Liver (tissue), 9 donors: ENCODE data around the gene MARK1. TPM values are rescaled to one million over a fixed set of nuclear protein-coding genes. Genes with fewer than 3 reads are reported as not detected.

Experiments used
- DNase-seq: peaks from one replicate; pipeline ENCODE4 v3.0.0-alpha.2; 2017; ENCODE audit warnings: low spot score
- H3K27ac ChIP-seq, 2 donors: one replicate each; pipeline ENCODE4 v1.7.0; 2013; ENCODE audit warnings: inconsistent platforms in 2 of 2, low read length in 2 of 2, control low read depth in 1 of 2, low read depth in 1 of 2, mild to moderate bottlenecking in 1 of 2
- H3K27me3 ChIP-seq, 4 donors: one replicate each; pipeline versions ENCODE4 v1.6.1 to v1.7.0; 2013; ENCODE audit warnings: low read length in 3 of 4, inconsistent platforms in 1 of 4, mild to moderate bottlenecking in 1 of 4, moderate library complexity in 1 of 4; ENCODE audit not compliant: control insufficient read depth in 4 of 4, insufficient read depth in 4 of 4
- H3K36me3 ChIP-seq, 4 donors: one replicate each; pipeline versions ENCODE4 v1.6.1 to v1.7.0; 2013; ENCODE audit warnings: low read length in 3 of 4, mild to moderate bottlenecking in 3 of 4, low read depth in 1 of 4, moderate library complexity in 1 of 4; ENCODE audit not compliant: control insufficient read depth in 4 of 4, insufficient read depth in 3 of 4
- H3K4me1 ChIP-seq, 4 donors: one replicate each; pipeline versions ENCODE4 v1.6.1 to v1.7.0; 2013; ENCODE audit warnings: low read length in 3 of 4, mild to moderate bottlenecking in 3 of 4, moderate library complexity in 1 of 4; ENCODE audit not compliant: control insufficient read depth in 4 of 4, insufficient read depth in 4 of 4
- H3K4me3 ChIP-seq, 3 donors: one replicate each; pipeline versions ENCODE4 v1.6.1 to v1.7.0; 2013; ENCODE audit warnings: low read length in 3 of 3, control low read depth in 1 of 3, low read depth in 1 of 3, mild to moderate bottlenecking in 1 of 3
- H3K9ac ChIP-seq, 2 donors: one replicate each; pipeline ENCODE4 v1.7.0; 2013; ENCODE audit warnings: low read length in 2 of 2, mild to moderate bottlenecking in 2 of 2, moderate library complexity in 2 of 2, control low read depth in 1 of 2, low read depth in 1 of 2
- H3K9me3 ChIP-seq, 4 donors: one replicate each; pipeline versions ENCODE4 v1.6.1 to v1.7.0; 2013; ENCODE audit warnings: low read length in 3 of 4; ENCODE audit not compliant: control insufficient read depth in 4 of 4
- EGR1 ChIP-seq, 2 donors: IDR thresholded peaks; 2 replicates each; pipeline ENCODE4 v1.6.1; 2016 to 2018; ENCODE audit warnings: antibody characterized with exemption in 2 of 2, low read depth in 2 of 2
- FOXA1 ChIP-seq: IDR thresholded peaks from 2 replicates; pipeline ENCODE4 v1.6.1; 2016; ENCODE audit warnings: antibody characterized with exemption
- FOXA2 ChIP-seq: IDR thresholded peaks from 2 replicates; pipeline ENCODE4 v1.6.1; 2016; ENCODE audit warnings: antibody characterized with exemption
- GABPA ChIP-seq, 2 donors: IDR thresholded peaks in 1 of 2; conservative IDR thresholded peaks in 1 of 2; 2 replicates each; pipeline ENCODE4 v1.6.1; 2016; ENCODE audit warnings: antibody characterized with exemption in 2 of 2, mild to moderate bottlenecking in 1 of 2, moderate library complexity in 1 of 2
- HNF4A ChIP-seq, 2 donors: conservative IDR thresholded peaks; 2 replicates each; pipeline ENCODE4 v1.6.1; 2016; ENCODE audit warnings: antibody characterized with exemption in 2 of 2, mild to moderate bottlenecking in 2 of 2
- HNF4G ChIP-seq: IDR thresholded peaks from 2 replicates; pipeline ENCODE4 v1.6.1; 2016; ENCODE audit warnings: antibody characterized with exemption
- JUND ChIP-seq, 2 donors: IDR thresholded peaks; 2 replicates each; pipeline ENCODE4 v1.6.1; 2016; ENCODE audit warnings: antibody characterized with exemption in 2 of 2
- RAD21 ChIP-seq, 2 donors: IDR thresholded peaks; 2 replicates each; pipeline ENCODE4 v1.6.1; 2016; ENCODE audit warnings: antibody characterized with exemption in 2 of 2, mild to moderate bottlenecking in 2 of 2
- RXRA ChIP-seq, 2 donors: IDR thresholded peaks; 2 replicates each; pipeline ENCODE4 v1.6.1; 2017 to 2018; ENCODE audit warnings: antibody characterized with exemption in 2 of 2, mild to moderate bottlenecking in 1 of 2
- TAF1 ChIP-seq: conservative IDR thresholded peaks from 2 replicates; pipeline ENCODE4 v1.6.1; 2016; ENCODE audit warnings: antibody characterized with exemption, mild to moderate bottlenecking
- YY1 ChIP-seq: IDR thresholded peaks from 2 replicates; pipeline ENCODE4 v1.6.1; 2016; ENCODE audit warnings: antibody characterized with exemption, mild to moderate bottlenecking
- WGBS: extraction: QIAGEN DNeasy Blood & Tissue Kit; methylation state at CpG from one replicate; pipeline ENCODE4 v1.1.7; 2013; 5-methylcytosine and 5-hydroxymethylcytosine counted together
- polyA plus RNA-seq, 2 donors: library from polyadenylated mRNA; stranded (reverse) in 1 of 2; unstranded in 1 of 2; fragments of 200-250 nt in 1 of 2; fragments of >200 nt in 1 of 2; fragmentation: Nextera tagmentation in 1 of 2; extraction: Ambion mirVana in 1 of 2; gene quantifications; one replicate each; pipeline versions ENCODE4 v1.2.1 to v1.2.3, GENCODE V29; 2013 to 2015
- total RNA-seq, 2 donors: library from RNA; depleted of rRNA; stranded (reverse); fragments of >200 nt; gene quantifications; one replicate each; pipeline ENCODE4 v1.2.3, GENCODE V29; 2014
- TF ChIP-seq, protein P1 (sequence below): IDR thresholded peaks from 2 replicates; pipeline ENCODE4 v1.6.1; 2016; ENCODE audit warnings: antibody characterized with exemption
- TF ChIP-seq, protein P2 (sequence below): IDR thresholded peaks from 2 replicates; pipeline ENCODE4 v1.6.1; 2016; ENCODE audit warnings: antibody characterized with exemption
- TF ChIP-seq, protein P3 (sequence below): IDR thresholded peaks from 2 replicates; pipeline ENCODE4 v1.6.1; 2016; ENCODE audit warnings: antibody characterized with exemption, mild to moderate bottlenecking
- TF ChIP-seq, protein P4 (sequence below): IDR thresholded peaks from 2 replicates; pipeline ENCODE4 v1.6.1; 2016; ENCODE audit warnings: antibody characterized with exemption
- TF ChIP-seq, protein P5 (sequence below): fragments of 150-350 bp; IDR thresholded peaks from 2 replicates; pipeline ENCODE4 v1.5.1; 2017; ENCODE audit warnings: improper control_type of control experiment, low read depth, low read length; ENCODE audit not compliant: missing input control
- donor health status: healthy.
- donor health status: healthy.
- donor health status: healthy.
- donor health status: healthy.
- donor health status: healthy.

The MARK1 gene
- total and polyA plus RNA-seq, 4 donors, result 0.10 to 0.59 (median 0.25) TPM

DNA sequence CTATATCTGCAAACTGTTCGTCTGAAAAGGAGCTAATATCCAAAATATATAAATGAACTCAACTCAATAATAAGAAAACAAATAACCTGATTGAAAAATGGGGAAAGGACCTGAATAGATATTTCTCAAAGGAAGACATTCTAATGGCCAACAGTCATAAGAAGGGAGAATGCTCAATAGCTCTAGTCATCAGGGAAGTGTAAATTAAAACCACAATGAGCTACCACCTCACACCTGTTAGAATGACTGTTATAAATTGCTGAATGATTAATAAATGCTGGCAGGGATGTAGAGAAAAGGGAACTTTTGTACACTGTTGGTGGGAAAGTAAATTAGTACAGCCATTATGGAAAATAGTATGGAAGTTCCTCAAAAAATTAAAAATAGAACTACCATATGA lies 141.1 kb downstream of the MARK1 start:
- TF ChIP-seq, protein P1, sequence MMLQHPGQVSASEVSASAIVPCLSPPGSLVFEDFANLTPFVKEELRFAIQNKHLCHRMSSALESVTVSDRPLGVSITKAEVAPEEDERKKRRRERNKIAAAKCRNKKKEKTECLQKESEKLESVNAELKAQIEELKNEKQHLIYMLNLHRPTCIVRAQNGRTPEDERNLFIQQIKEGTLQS, result no peak
- TF ChIP-seq TAF1, result no peak
- TF ChIP-seq, protein P2, sequence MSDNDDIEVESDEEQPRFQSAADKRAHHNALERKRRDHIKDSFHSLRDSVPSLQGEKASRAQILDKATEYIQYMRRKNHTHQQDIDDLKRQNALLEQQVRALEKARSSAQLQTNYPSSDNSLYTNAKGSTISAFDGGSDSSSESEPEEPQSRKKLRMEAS, result no peak
- no peak for TF ChIP-seq HNF4A (conservative IDR thresholded peaks at IDR 0.05)
- TF ChIP-seq JUND (IDR thresholded peaks at IDR 0.05), result no peak
- TF ChIP-seq FOXA2, result no peak
- TF ChIP-seq, protein P3, sequence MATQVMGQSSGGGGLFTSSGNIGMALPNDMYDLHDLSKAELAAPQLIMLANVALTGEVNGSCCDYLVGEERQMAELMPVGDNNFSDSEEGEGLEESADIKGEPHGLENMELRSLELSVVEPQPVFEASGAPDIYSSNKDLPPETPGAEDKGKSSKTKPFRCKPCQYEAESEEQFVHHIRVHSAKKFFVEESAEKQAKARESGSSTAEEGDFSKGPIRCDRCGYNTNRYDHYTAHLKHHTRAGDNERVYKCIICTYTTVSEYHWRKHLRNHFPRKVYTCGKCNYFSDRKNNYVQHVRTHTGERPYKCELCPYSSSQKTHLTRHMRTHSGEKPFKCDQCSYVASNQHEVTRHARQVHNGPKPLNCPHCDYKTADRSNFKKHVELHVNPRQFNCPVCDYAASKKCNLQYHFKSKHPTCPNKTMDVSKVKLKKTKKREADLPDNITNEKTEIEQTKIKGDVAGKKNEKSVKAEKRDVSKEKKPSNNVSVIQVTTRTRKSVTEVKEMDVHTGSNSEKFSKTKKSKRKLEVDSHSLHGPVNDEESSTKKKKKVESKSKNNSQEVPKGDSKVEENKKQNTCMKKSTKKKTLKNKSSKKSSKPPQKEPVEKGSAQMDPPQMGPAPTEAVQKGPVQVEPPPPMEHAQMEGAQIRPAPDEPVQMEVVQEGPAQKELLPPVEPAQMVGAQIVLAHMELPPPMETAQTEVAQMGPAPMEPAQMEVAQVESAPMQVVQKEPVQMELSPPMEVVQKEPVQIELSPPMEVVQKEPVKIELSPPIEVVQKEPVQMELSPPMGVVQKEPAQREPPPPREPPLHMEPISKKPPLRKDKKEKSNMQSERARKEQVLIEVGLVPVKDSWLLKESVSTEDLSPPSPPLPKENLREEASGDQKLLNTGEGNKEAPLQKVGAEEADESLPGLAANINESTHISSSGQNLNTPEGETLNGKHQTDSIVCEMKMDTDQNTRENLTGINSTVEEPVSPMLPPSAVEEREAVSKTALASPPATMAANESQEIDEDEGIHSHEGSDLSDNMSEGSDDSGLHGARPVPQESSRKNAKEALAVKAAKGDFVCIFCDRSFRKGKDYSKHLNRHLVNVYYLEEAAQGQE, result no peak
- TF ChIP-seq, protein P4, sequence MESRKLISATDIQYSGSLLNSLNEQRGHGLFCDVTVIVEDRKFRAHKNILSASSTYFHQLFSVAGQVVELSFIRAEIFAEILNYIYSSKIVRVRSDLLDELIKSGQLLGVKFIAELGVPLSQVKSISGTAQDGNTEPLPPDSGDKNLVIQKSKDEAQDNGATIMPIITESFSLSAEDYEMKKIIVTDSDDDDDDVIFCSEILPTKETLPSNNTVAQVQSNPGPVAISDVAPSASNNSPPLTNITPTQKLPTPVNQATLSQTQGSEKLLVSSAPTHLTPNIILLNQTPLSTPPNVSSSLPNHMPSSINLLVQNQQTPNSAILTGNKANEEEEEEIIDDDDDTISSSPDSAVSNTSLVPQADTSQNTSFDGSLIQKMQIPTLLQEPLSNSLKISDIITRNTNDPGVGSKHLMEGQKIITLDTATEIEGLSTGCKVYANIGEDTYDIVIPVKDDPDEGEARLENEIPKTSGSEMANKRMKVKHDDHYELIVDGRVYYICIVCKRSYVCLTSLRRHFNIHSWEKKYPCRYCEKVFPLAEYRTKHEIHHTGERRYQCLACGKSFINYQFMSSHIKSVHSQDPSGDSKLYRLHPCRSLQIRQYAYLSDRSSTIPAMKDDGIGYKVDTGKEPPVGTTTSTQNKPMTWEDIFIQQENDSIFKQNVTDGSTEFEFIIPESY, result no peak
- TF ChIP-seq FOXA1, result no peak
- TF ChIP-seq EGR1 (IDR thresholded peaks at IDR 0.05; ENCODE audit: low read depth in 2 of 2), result no peak
- TF ChIP-seq YY1, result no peak
- TF ChIP-seq HNF4G, result no peak
- no peak for TF ChIP-seq RXRA (IDR thresholded peaks at IDR 0.05)
- TF ChIP-seq, protein P5, sequence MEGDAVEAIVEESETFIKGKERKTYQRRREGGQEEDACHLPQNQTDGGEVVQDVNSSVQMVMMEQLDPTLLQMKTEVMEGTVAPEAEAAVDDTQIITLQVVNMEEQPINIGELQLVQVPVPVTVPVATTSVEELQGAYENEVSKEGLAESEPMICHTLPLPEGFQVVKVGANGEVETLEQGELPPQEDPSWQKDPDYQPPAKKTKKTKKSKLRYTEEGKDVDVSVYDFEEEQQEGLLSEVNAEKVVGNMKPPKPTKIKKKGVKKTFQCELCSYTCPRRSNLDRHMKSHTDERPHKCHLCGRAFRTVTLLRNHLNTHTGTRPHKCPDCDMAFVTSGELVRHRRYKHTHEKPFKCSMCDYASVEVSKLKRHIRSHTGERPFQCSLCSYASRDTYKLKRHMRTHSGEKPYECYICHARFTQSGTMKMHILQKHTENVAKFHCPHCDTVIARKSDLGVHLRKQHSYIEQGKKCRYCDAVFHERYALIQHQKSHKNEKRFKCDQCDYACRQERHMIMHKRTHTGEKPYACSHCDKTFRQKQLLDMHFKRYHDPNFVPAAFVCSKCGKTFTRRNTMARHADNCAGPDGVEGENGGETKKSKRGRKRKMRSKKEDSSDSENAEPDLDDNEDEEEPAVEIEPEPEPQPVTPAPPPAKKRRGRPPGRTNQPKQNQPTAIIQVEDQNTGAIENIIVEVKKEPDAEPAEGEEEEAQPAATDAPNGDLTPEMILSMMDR, result no peak
- TF ChIP-seq RAD21 (IDR thresholded peaks at IDR 0.05), result no peak
- no peaks in the 10 kb centered on the region for H3K27me3 ChIP-seq
- no peaks in the 10 kb centered on the region for H3K4me1 ChIP-seq
- WGBS, result 79% methylated on average over 1 of the region's 1 CpG
- no peaks in the 10 kb centered on the region for H3K9me3 ChIP-seq
- no peak for DNase-seq
- H3K9ac ChIP-seq, result no peak overlapping the region
- H3K36me3 ChIP-seq, result no peaks in the 10 kb centered on the region
- H3K27ac ChIP-seq, result no peak overlapping the region
- no peak overlapping the region for H3K4me3 ChIP-seq

DNA sequence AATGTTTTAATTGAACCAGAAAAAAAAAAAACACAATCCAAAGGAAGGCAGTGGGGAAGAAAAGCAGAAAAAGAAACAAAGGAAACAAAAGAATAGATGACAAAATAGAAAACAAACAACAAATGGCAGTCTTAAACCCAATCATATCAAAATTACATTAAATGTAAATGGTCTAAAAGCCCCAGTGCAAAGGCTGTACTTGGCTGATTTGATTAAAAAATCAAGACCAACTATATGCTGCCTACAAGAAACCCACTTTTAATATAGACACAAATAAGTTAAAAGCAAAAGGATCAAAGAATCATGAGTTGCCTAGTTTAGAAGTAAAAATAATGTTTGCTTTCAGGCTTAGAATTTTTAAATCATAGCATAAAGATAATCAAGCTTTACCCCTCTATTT lies 142.4 kb downstream of the MARK1 start:
- no peaks in the 10 kb centered on the region for H3K36me3 ChIP-seq
- no peak overlapping the region for H3K9ac ChIP-seq
- H3K27ac ChIP-seq, result no peak overlapping the region
- no peak overlapping the region for H3K4me3 ChIP-seq
- H3K27me3 ChIP-seq, result no peaks in the 10 kb centered on the region
- H3K9me3 ChIP-seq, result no peaks in the 10 kb centered on the region
- DNase-seq, result no peak
- H3K4me1 ChIP-seq, result no peaks in the 10 kb centered on the region
- TF ChIP-seq, protein P2, result no peak
- TF ChIP-seq, protein P5, result no peak
- TF ChIP-seq, protein P4, result no peak
- TF ChIP-seq GABPA (IDR thresholded peaks at IDR 0.05 in 1 of 2, conservative IDR thresholded peaks at IDR 0.05 in 1 of 2), result no peak
- TF ChIP-seq FOXA1, result no peak
